Panc1 (cell line): ENCODE measurements around the gene EBLN2. TPM values are rescaled to one million over a fixed set of nuclear protein-coding genes. Genes with fewer than 3 reads are reported as not detected.
A peak's percentile ranks its signal among the peaks of the same experiment; 100 is the strongest.

Experiments used
- ATAC-seq: fragments of 200-7000 bp; cut with Tn5 transposase; 2 replicates; pipeline ENCODE4 v1.9.1; 2020; ENCODE audit warnings: mild to moderate bottlenecking, moderate library complexity
- BruUV-seq: library from RNA; stranded (reverse); fragments of 400-500 nt; replicated peaks from 2 replicates; lab custom pipeline; 2021; lab: Mats Ljungman, UMichigan
- CTCF ChIA-PET: fragments of 300-600 bp; sonication (Branson Sonifier 250); formaldehyde crosslinking; loops from one replicate; lab custom pipeline; 2022; ENCODE audit warnings: antibody characterized with exemption; lab: Charles Lee
- POLR2A ChIA-PET: fragments of 300-600 bp; sonication (Branson Sonifier 250); formaldehyde crosslinking; loops from one replicate; lab custom pipeline; 2022; ENCODE audit warnings: antibody characterized with exemption; lab: Charles Lee
- DNase-seq: peaks from one replicate; pipeline ENCODE4 v3.0.0-alpha.2; 2010; ENCODE audit warnings: low read depth, low spot score
- H3K27ac ChIP-seq: 2 replicates; pipeline ENCODE4 v1.5.1; 2011; ENCODE audit warnings: mild to moderate bottlenecking, low read length, inconsistent platforms
- H3K27me3 ChIP-seq: fragments of 200-500 bp; sonication (Bioruptor generic); 2 replicates; pipeline ENCODE4 v1.6.0; 2014; ENCODE audit warnings: low read length, inconsistent platforms; ENCODE audit not compliant: control insufficient read depth, insufficient read depth
- H3K36me3 ChIP-seq: fragments of 200-500 bp; sonication (Bioruptor generic); 2 replicates; pipeline ENCODE4 v1.5.1; 2014; ENCODE audit warnings: inconsistent platforms, mild to moderate bottlenecking, low read length, moderate library complexity; ENCODE audit not compliant: control insufficient read depth, insufficient read depth
- H3K4me1 ChIP-seq: 2 replicates; pipeline ENCODE4 v1.5.1; 2011; ENCODE audit warnings: inconsistent platforms, mild to moderate bottlenecking, low read length, moderate library complexity; ENCODE audit not compliant: control insufficient read depth, insufficient read depth
- H3K4me3 ChIP-seq, 2 experiments: 2 replicates each; pipeline ENCODE4 v1.5.1; 2011 to 2012; ENCODE audit warnings: low read depth in 2 of 2, low read length in 2 of 2, mild to moderate bottlenecking in 2 of 2, inconsistent platforms in 1 of 2, moderate library complexity in 1 of 2
- H3K9me3 ChIP-seq: fragments of 200-500 bp; sonication (Bioruptor generic); 2 replicates; pipeline ENCODE4 v1.5.1; 2014; ENCODE audit warnings: low read depth, mild to moderate bottlenecking, inconsistent platforms, low read length, moderate library complexity; ENCODE audit not compliant: control insufficient read depth, insufficient read depth
- CTCF ChIP-seq: fragments of 450-650 bp; IDR thresholded peaks from 2 replicates; pipeline ENCODE4 v1.5.1; 2017; ENCODE audit warnings: mild to moderate bottlenecking
- POLR2AphosphoS5 ChIP-seq: IDR thresholded peaks from 2 replicates; pipeline ENCODE4 v1.6.1; 2012; ENCODE audit warnings: mild to moderate bottlenecking, low read depth, low read length, moderate library complexity
- SIN3A ChIP-seq: IDR thresholded peaks from 2 replicates; pipeline ENCODE4 v1.6.1; 2012; ENCODE audit warnings: low read depth, mild to moderate bottlenecking, low read length, moderate library complexity, borderline replicate concordance; ENCODE audit not compliant: insufficient read depth
- TCF7L2 ChIP-seq: IDR thresholded peaks from 2 replicates; pipeline ENCODE4 v1.6.1; 2011; ENCODE audit warnings: mild to moderate bottlenecking, low read depth, low read length, inconsistent platforms
- in situ Hi-C: cut with HindIII; loops from 2 replicates; pipeline ENCODE4 v1.10.0; 2016; ENCODE audit warnings: low sequenced_read_pairs, low pct_unique_long_range_greater_than_20kb
- intact Hi-C: fragments of 100-400 bp; cut with micrococcal nuclease; formaldehyde crosslinking; loops from one replicate; pipeline ENCODE4 v1.10.0; 2022; ENCODE audit not compliant: unreplicated experiment
- total RNA-seq: library from RNA; stranded (reverse); gene quantifications from one replicate; pipeline ENCODE4 v1.2.1, GENCODE V29; 2021; ENCODE audit not compliant: unreplicated experiment
- TF ChIP-seq, protein P1 (sequence below), 2 experiments: IDR thresholded peaks; 2 replicates each; pipeline ENCODE4 v1.6.1; 2011 to 2012; ENCODE audit warnings: low read depth in 2 of 2, control low read depth in 1 of 2, low read length in 1 of 2, mild to moderate bottlenecking in 1 of 2, moderate library complexity in 1 of 2; ENCODE audit not compliant: insufficient read depth in 1 of 2

The EBLN2 gene
- total RNA-seq, 1 experiment from 2014 or later: 1.9 TPM

GRCh38 chr3:73086071-73086494 is 24.6 kb downstream of the EBLN2 start:
- Histone ChIP-seq H3K27me3 (no peaks in the 10 kb centered on the region), H3K4me3 (no peak overlapping the region), H3K9me3 (no peaks in the 10 kb centered on the region), H3K36me3 (no peaks in the 10 kb centered on the region), H3K4me1 (no peaks in the 10 kb centered on the region), H3K27ac (no peak overlapping the region)
- POLR2A ChIA-PET: no interaction called here
- no TSS peak for BruUV-seq
- DNase-seq (no peak), ATAC-seq (peak; percentile 73)
- intact Hi-C loops (loop anchor here (10.0 kb wide), 1 partner anchor 151 kb away; no protein-coding TSS in a partner anchor), in situ Hi-C loops (no loop called here)
- CTCF ChIA-PET: interaction anchor here (0.6 to 0.7 kb wide), 3 partner anchors 84 to 389 kb away, joined by 3 to 4 read pairs (median 4); no protein-coding TSS in a partner anchor
- TF ChIP-seq POLR2AphosphoS5 (no peak), CTCF (peak; percentile 79), SIN3A (no peak), TCF7L2 (no peak)
- TF ChIP-seq, protein P1, sequence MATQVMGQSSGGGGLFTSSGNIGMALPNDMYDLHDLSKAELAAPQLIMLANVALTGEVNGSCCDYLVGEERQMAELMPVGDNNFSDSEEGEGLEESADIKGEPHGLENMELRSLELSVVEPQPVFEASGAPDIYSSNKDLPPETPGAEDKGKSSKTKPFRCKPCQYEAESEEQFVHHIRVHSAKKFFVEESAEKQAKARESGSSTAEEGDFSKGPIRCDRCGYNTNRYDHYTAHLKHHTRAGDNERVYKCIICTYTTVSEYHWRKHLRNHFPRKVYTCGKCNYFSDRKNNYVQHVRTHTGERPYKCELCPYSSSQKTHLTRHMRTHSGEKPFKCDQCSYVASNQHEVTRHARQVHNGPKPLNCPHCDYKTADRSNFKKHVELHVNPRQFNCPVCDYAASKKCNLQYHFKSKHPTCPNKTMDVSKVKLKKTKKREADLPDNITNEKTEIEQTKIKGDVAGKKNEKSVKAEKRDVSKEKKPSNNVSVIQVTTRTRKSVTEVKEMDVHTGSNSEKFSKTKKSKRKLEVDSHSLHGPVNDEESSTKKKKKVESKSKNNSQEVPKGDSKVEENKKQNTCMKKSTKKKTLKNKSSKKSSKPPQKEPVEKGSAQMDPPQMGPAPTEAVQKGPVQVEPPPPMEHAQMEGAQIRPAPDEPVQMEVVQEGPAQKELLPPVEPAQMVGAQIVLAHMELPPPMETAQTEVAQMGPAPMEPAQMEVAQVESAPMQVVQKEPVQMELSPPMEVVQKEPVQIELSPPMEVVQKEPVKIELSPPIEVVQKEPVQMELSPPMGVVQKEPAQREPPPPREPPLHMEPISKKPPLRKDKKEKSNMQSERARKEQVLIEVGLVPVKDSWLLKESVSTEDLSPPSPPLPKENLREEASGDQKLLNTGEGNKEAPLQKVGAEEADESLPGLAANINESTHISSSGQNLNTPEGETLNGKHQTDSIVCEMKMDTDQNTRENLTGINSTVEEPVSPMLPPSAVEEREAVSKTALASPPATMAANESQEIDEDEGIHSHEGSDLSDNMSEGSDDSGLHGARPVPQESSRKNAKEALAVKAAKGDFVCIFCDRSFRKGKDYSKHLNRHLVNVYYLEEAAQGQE (IDR thresholded peaks at IDR 0.05; ENCODE audit: insufficient read depth in 1 of 2, low read depth in 2 of 2, low read length in 1 of 2): no peak

DNA sequence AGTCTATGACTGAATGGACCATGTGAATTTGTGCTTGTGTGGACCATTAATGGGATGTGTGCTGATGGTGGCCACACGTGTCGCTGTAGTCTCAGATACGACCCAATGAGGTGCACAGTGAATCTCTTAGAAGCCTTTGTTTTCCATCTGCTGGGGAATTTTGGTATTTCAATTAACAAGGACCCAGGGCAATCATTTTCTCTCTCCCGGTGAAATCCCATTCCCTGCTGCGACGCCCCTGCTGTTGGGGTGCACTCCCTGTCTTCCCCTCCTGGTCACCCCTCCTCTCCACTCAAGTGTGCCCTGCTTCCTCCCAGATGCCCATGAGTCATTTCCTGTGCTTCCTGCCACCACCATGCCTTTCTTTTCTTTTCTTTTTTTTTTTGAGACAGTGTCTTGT is 32.7 kb downstream of the EBLN2 start:
- ATAC-seq (no peak), DNase-seq (no peak)
- Histone ChIP-seq H3K9me3 (no peaks in the 10 kb centered on the region), H3K4me3 (no peak overlapping the region), H3K4me1 (no peaks in the 10 kb centered on the region), H3K27me3 (no peaks in the 10 kb centered on the region), H3K27ac (no peak overlapping the region), H3K36me3 (no peaks in the 10 kb centered on the region)
- no TSS peak for BruUV-seq
- POLR2A ChIA-PET: no interaction called here
- TF ChIP-seq POLR2AphosphoS5 (no peak), CTCF (no peak), SIN3A (no peak), TCF7L2 (no peak)
- TF ChIP-seq, protein P1 (IDR thresholded peaks at IDR 0.05; ENCODE audit: insufficient read depth in 1 of 2, low read depth in 2 of 2, low read length in 1 of 2): no peak
- CTCF ChIA-PET: no interaction called here
- intact Hi-C loops (no loop called here), in situ Hi-C loops (no loop called here)
